Esophagus squamous epithelium (tissue), 4 donors: ENCODE measurements around the gene FOXA2.

Source experiments
- POLR2A ChIP-seq, 4 donors: fragments of 450-650 bp; IDR thresholded peaks; one replicate each; pipeline ENCODE4 v1.6.1; 2017; ENCODE audit warnings: antibody characterized with exemption in 4 of 4, mild to moderate bottlenecking in 4 of 4, moderate library complexity in 3 of 4
- TF ChIP-seq, protein P1 (sequence below), 6 experiments: fragments of 450-650 bp in 4 of 6; fragments of 200-600 bp in 2 of 6; sonication (generic) in 2 of 6; IDR thresholded peaks; one replicate each; pipeline ENCODE4 v1.5.1; 2016 to 2019; ENCODE audit warnings: antibody characterized with exemption in 6 of 6, mild to moderate bottlenecking in 4 of 6, moderate library complexity in 4 of 6

- TF ChIP-seq, protein P1, sequence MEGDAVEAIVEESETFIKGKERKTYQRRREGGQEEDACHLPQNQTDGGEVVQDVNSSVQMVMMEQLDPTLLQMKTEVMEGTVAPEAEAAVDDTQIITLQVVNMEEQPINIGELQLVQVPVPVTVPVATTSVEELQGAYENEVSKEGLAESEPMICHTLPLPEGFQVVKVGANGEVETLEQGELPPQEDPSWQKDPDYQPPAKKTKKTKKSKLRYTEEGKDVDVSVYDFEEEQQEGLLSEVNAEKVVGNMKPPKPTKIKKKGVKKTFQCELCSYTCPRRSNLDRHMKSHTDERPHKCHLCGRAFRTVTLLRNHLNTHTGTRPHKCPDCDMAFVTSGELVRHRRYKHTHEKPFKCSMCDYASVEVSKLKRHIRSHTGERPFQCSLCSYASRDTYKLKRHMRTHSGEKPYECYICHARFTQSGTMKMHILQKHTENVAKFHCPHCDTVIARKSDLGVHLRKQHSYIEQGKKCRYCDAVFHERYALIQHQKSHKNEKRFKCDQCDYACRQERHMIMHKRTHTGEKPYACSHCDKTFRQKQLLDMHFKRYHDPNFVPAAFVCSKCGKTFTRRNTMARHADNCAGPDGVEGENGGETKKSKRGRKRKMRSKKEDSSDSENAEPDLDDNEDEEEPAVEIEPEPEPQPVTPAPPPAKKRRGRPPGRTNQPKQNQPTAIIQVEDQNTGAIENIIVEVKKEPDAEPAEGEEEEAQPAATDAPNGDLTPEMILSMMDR (IDR thresholded peaks at IDR 0.05) = no peak
- TF ChIP-seq POLR2A (IDR thresholded peaks at IDR 0.05) = no peak
These were observed 45.6 kb upstream of the FOXA2 start for GRCh38 chr20:22629927-22630326.
